Right lobe of liver (tissue), 6 donors: ENCODE results near the gene USP9X. TPM values are rescaled to one million over a fixed set of nuclear protein-coding genes. Genes with fewer than 3 reads are reported as not detected.

Experiments
- ATAC-seq, 4 donors: fragments of 200-7000 bp; cut with Tn5 transposase; one replicate each; pipeline ENCODE4 v1.9.1; 2020; ENCODE audit warnings: mild to moderate bottlenecking in 4 of 4, moderate library complexity in 4 of 4
- DNase-seq, 3 donors: peaks; one replicate each; pipeline ENCODE4 v3.0.0-alpha.2; 2020
- H3K27ac ChIP-seq, 3 donors: fragments of 200-600 bp; one replicate each; pipeline ENCODE4 v1.8.0; 2022
- H3K27me3 ChIP-seq, 2 donors: fragments of 200-600 bp; one replicate each; pipeline ENCODE4 v1.8.0; 2022
- H3K36me3 ChIP-seq, 4 donors: fragments of 200-600 bp; sonication (generic) in 1 of 4; one replicate each; pipeline versions ENCODE4 v1.5.1 to v1.8.0; 2017 to 2022; ENCODE audit warnings: control low read depth in 1 of 4
- H3K4me1 ChIP-seq, 4 donors: fragments of 200-600 bp; sonication (generic) in 1 of 4; one replicate each; pipeline versions ENCODE4 v1.5.1 to v1.8.0; 2017 to 2022; ENCODE audit warnings: control low read depth in 1 of 4
- H3K4me3 ChIP-seq, 3 donors: fragments of 200-600 bp; one replicate each; pipeline ENCODE4 v1.8.0; 2022
- H3K9me3 ChIP-seq, 4 donors: fragments of 200-600 bp; sonication (generic) in 1 of 4; one replicate each; pipeline versions ENCODE4 v1.5.1 to v1.8.0; 2017 to 2022; ENCODE audit warnings: control low read depth in 1 of 4
- POLR2A ChIP-seq: fragments of 450-650 bp; IDR thresholded peaks from one replicate; pipeline ENCODE4 v1.6.1; 2017; ENCODE audit warnings: antibody characterized with exemption, mild to moderate bottlenecking
- WGBS: methylation state at CpG from one replicate; pipeline ENCODE4 v1.1.6; 2018; ENCODE audit warnings: low coverage, low lambda C conversion rate; ENCODE audit not compliant: insufficient coverage; ENCODE audit errors: missing lambda C conversion rate; 5-methylcytosine and 5-hydroxymethylcytosine counted together
- intact Hi-C, 2 donors: fragments of 100-400 bp; cut with DNase I; formaldehyde crosslinking; loops; one replicate each; pipeline versions ENCODE4 v1.11.2 to v1.14.1; 2022
- total RNA-seq, 6 experiments: library from RNA; depleted of rRNA in 2 of 6; stranded (reverse); fragments of >200 nt in 2 of 6; fragmentation: NEBNext Ultra II Directional in 3 of 6; extraction: Animal tissue kit (Norgen Biotek cat#: 25700) in 3 of 6; gene quantifications; one replicate each; pipeline versions ENCODE4 v1.1.0 to v1.2.4, GENCODE V29; 2016 to 2023
- TF ChIP-seq, protein P1 (sequence below), 4 donors: fragments of 200-600 bp in 3 of 4; fragments of 450-650 bp in 1 of 4; IDR thresholded peaks; one replicate each; pipeline versions ENCODE4 v1.5.1 to v1.8.0; 2016 to 2022; ENCODE audit warnings: antibody characterized with exemption in 4 of 4, mild to moderate bottlenecking in 2 of 4
- donor health status: DM: no; HTN: yes; CAD: no.
- donor health status: DM: no; HTN: no; CAD: no.
- donor health status: DM: no; HTN: no; CAD: no.
- donor health status: DM: no; HTN: yes; CAD: no.
- donor health status: DM: no; HTN: yes; CAD: no.

The USP9X gene
- total RNA-seq, 6 experiments from 2014 or later: 53.5 to 76.2 (median 63.1) TPM

DNA sequence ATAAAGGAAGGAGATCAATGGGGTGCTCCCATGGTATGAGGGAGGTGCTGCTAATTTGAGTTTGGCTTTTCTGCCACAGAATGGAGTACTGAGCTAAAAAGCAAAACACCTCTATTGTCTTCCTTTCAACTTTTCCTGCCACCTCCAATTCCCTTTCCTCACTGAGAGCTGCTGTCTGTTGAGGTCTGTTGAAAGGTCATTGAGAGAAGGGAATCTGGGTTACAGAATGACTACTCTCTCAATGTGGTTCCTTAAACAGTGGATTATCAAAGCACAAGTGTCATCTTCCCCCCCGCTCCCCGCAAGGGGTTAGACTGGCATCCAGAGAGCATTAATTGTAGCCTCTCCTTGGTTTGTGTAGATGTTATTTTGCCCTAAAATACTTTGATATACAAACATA, 10.7 kb downstream of the USP9X start:
- 70% methylated on average over 2 of the region's 2 CpGs for WGBS
- no peaks in the 10 kb centered on the region for H3K9me3 ChIP-seq
- H3K36me3 ChIP-seq: no peaks in the 10 kb centered on the region
- DNase-seq (no peak), ATAC-seq (peak; percentile 26 to 40 (median 28))
- H3K27ac ChIP-seq: no peak overlapping the region
- H3K27me3 ChIP-seq: no peaks in the 10 kb centered on the region
- intact Hi-C loops: no loop called here
- peaks cover 0 to 47% (median 0%) of the 10 kb centered on the region in 4 donors for H3K4me1 ChIP-seq
- TF ChIP-seq, protein P1, sequence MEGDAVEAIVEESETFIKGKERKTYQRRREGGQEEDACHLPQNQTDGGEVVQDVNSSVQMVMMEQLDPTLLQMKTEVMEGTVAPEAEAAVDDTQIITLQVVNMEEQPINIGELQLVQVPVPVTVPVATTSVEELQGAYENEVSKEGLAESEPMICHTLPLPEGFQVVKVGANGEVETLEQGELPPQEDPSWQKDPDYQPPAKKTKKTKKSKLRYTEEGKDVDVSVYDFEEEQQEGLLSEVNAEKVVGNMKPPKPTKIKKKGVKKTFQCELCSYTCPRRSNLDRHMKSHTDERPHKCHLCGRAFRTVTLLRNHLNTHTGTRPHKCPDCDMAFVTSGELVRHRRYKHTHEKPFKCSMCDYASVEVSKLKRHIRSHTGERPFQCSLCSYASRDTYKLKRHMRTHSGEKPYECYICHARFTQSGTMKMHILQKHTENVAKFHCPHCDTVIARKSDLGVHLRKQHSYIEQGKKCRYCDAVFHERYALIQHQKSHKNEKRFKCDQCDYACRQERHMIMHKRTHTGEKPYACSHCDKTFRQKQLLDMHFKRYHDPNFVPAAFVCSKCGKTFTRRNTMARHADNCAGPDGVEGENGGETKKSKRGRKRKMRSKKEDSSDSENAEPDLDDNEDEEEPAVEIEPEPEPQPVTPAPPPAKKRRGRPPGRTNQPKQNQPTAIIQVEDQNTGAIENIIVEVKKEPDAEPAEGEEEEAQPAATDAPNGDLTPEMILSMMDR (IDR thresholded peaks at IDR 0.05): no peak
- no peak for TF ChIP-seq POLR2A
- no peak overlapping the region for H3K4me3 ChIP-seq

DNA sequence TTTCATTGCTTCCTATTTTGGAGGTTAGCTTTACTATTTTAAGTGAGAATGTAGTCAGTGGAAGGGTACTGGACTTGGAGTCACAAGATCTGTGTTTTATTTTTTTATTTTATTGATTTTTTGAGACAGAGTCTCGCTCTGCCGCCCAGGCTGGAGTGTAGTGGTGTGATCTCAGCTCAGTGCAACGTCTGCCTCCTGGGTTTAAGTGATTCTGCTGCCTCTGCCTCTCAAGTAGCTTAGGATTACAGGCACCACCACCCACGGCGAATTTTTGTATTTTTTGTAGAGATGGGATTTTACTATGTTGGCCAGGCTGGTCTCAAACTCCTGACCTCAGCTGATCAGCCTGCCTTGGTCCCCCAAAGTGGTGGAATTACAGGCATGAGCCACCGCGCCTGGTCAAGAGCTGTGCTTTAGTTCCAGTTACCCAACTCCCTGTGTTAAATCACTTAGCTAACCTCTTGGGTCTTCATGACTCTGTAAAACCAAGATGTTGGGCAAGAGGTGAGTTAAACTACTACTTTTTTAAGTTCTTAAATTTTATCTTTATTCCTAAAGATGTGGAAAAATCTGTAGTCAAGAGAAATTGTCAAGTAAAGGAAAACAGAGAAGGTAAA, 11.2 kb downstream of the USP9X start:
- no peaks in the 10 kb centered on the region for H3K9me3 ChIP-seq
- intact Hi-C loops: no loop called here
- H3K4me1 ChIP-seq: peaks cover 0 to 42% (median 0%) of the 10 kb centered on the region in 4 donors
- TF ChIP-seq, protein P1 (IDR thresholded peaks at IDR 0.05): no peak
- TF ChIP-seq POLR2A: no peak
- H3K4me3 ChIP-seq: no peak overlapping the region
- 45% methylated on average over 7 of the region's 7 CpGs for WGBS
- H3K27me3 ChIP-seq: no peaks in the 10 kb centered on the region
- peak in 1 of 3 donors; percentile 43 for DNase-seq
- no peaks in the 10 kb centered on the region for H3K36me3 ChIP-seq
- peak; percentile 59 to 72 (median 66) for ATAC-seq
- no peak overlapping the region for H3K27ac ChIP-seq

DNA sequence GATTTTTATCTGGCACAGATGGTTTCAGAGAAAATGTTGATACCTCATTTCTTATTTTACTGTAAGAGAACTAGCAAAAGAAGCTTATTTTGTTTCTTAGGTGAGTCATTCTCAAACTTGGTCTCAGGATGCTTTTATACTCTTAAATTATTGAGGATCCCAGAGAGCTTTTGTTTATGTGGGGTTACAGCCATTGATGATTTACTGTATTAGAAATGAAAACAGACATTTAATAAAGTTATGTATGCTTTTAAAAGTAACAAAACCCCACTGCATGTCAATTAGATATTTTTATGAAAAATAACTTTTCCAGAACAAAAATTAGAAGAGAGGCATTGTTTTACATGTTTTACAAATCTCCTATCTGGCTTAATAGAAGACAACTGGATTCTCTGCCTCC, 12.1 kb downstream of the USP9X start:
- no peak for ATAC-seq
- Histone ChIP-seq H3K4me1 (peaks cover 0 to 42% (median 0%) of the 10 kb centered on the region in 4 donors), H3K4me3 (no peak overlapping the region), H3K36me3 (no peaks in the 10 kb centered on the region), H3K27me3 (no peaks in the 10 kb centered on the region), H3K27ac (no peak overlapping the region), H3K9me3 (no peaks in the 10 kb centered on the region)
- no peak for DNase-seq
- intact Hi-C loops: no loop called here
- TF ChIP-seq, protein P1 (IDR thresholded peaks at IDR 0.05): no peak

DNA sequence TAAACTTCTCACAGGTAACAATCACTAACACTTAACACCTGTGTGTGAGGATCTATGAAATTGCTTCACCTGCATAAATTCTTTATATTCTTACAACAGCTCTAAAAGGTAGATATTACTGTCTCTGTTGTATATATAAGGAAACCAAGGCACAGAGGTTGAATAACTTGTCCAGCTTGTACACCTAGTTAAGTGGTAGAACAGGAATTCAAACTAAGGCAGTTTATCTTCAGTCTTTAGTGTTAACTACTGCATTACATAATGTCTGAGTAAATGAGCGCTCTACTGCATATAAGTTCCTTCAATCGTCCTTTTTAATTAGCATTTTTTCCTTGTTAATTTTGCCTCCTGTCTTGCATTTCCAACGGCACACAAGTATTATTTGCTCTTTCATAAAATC, 15.0 kb downstream of the USP9X start:
- H3K4me1 ChIP-seq: peaks cover 0 to 37% (median 0%) of the 10 kb centered on the region in 4 donors
- H3K4me3 ChIP-seq: no peak overlapping the region
- no peaks in the 10 kb centered on the region for H3K36me3 ChIP-seq
- H3K27ac ChIP-seq: no peak overlapping the region
- intact Hi-C loops: no loop called here
- no peaks in the 10 kb centered on the region for H3K27me3 ChIP-seq
- WGBS: 68% methylated on average over 3 of the region's 3 CpGs
- ATAC-seq: no peak
- no peak for TF ChIP-seq POLR2A
- H3K9me3 ChIP-seq: no peaks in the 10 kb centered on the region
- no peak for DNase-seq

DNA sequence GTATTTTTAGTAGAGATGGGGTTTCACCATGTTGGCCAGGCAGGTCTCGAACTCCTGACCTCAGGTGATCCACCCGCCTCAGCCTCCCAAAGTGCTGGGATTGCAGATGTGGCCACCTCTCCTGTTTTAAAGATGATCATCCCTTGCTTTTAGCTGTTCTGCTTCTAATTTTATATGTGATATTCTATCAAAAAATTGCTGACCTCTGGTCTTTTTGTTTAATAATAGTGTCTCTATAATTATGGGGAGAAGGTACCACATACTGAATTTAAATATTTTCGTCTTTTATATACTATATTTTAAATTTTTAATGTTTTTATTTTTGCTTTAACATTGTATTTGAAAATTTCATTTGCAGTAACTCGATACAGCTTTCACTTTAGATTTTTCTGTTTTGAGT, 15.6 kb downstream of the USP9X start:
- 92% methylated on average over 4 of the region's 4 CpGs for WGBS
- no peak for DNase-seq
- H3K4me1 ChIP-seq: peaks cover 0 to 31% (median 0%) of the 10 kb centered on the region in 4 donors
- no peaks in the 10 kb centered on the region for H3K36me3 ChIP-seq
- no peaks in the 10 kb centered on the region for H3K9me3 ChIP-seq
- no peak overlapping the region for H3K4me3 ChIP-seq
- H3K27me3 ChIP-seq: no peaks in the 10 kb centered on the region
- no peak for TF ChIP-seq POLR2A
- TF ChIP-seq, protein P1 (IDR thresholded peaks at IDR 0.05): no peak
- no peak overlapping the region for H3K27ac ChIP-seq
- no peak for ATAC-seq
- intact Hi-C loops: no loop called here
